Gastroesophageal sphincter (tissue), 4 donors: ENCODE measurements around the gene SOCS3. TPM values are rescaled to one million over a fixed set of nuclear protein-coding genes. Genes with fewer than 3 reads are reported as not detected.

Experiments used
- ATAC-seq: fragments of 150-250 bp; one replicate; pipeline ENCODE4 v1.9.1; 2016; ENCODE audit warnings: mild to moderate bottlenecking, moderate library complexity
- H3K27ac ChIP-seq, 4 donors: fragments of 200-600 bp; sonication (generic) in 3 of 4; 1 replicate in 3 of 4; 2 replicates in 1 of 4; pipeline ENCODE4 v1.5.1; 2016 to 2019
- H3K27me3 ChIP-seq: fragments of 200-600 bp; sonication (generic); one replicate; pipeline ENCODE4 v1.5.1; 2019
- H3K36me3 ChIP-seq, 2 donors: fragments of 200-600 bp; sonication (generic); one replicate each; pipeline ENCODE4 v1.5.1; 2019; ENCODE audit warnings: control low read depth in 1 of 2
- H3K4me1 ChIP-seq, 3 donors: fragments of 200-600 bp; sonication (generic); 1 replicate in 2 of 3; 2 replicates in 1 of 3; pipeline ENCODE4 v1.5.1; 2016 to 2019; ENCODE audit warnings: control low read depth in 2 of 3
- H3K4me3 ChIP-seq, 2 donors: fragments of 200-600 bp; sonication (generic); one replicate each; pipeline ENCODE4 v1.5.1; 2019; ENCODE audit warnings: mild to moderate bottlenecking in 1 of 2, moderate library complexity in 1 of 2
- H3K9me3 ChIP-seq, 3 donors: fragments of 200-600 bp; sonication (generic); one replicate each; pipeline ENCODE4 v1.5.1; 2017 to 2019; ENCODE audit warnings: control low read depth in 2 of 3
- CTCF ChIP-seq, 4 experiments: fragments of 200-600 bp in 2 of 4; fragments of 450-650 bp in 2 of 4; sonication (generic) in 1 of 4; IDR thresholded peaks; one replicate each; pipeline ENCODE4 v1.5.1; 2017 to 2019; ENCODE audit warnings: antibody characterized with exemption in 4 of 4, mild to moderate bottlenecking in 2 of 4, moderate library complexity in 2 of 4
- EP300 ChIP-seq: sonication (generic); formaldehyde crosslinking; IDR thresholded peaks from one replicate; pipeline ENCODE4 v1.6.1; 2017; ENCODE audit warnings: antibody characterized with exemption, mild to moderate bottlenecking
- POLR2A ChIP-seq, 2 donors: fragments of 450-650 bp; IDR thresholded peaks; one replicate each; pipeline ENCODE4 v1.6.1; 2017; ENCODE audit warnings: antibody characterized with exemption in 2 of 2, mild to moderate bottlenecking in 2 of 2, moderate library complexity in 1 of 2
- POLR2AphosphoS5 ChIP-seq: sonication (generic); formaldehyde crosslinking; IDR thresholded peaks from one replicate; pipeline ENCODE4 v1.6.1; 2017; ENCODE audit warnings: antibody characterized with exemption
- WGBS, 2 donors: methylation state at CpG; one replicate each; pipeline ENCODE4 v1.1.5; 2018; ENCODE audit warnings: low coverage in 1 of 2; 5-methylcytosine and 5-hydroxymethylcytosine counted together
- total RNA-seq, 4 donors: library from RNA; depleted of rRNA; stranded (reverse); fragments of >200 nt; gene quantifications; one replicate each; pipeline ENCODE4 v1.1.0, GENCODE V29; 2016

Gene SOCS3
- total RNA-seq, 4 donors from 2014 or later: 11.5 to 423 (median 38.2) TPM

GRCh38 chr17:78341559-78342448 is 18.1 kb downstream of the SOCS3 start:
- TF ChIP-seq CTCF (IDR thresholded peaks at IDR 0.05) (peak in 3 of 4 experiments; percentile 4 to 36 (median 13)), POLR2A (IDR thresholded peaks at IDR 0.05) (peak; percentile 34 to 67), POLR2AphosphoS5 (peak; percentile 84), EP300 (no peak)
- WGBS, 2 donors: 0% methylated on average over 1 of the region's 95 CpGs; no CpG with 5 or more reads in 1 of the 2 donors
- H3K4me3 ChIP-seq: peak overlapping the region; percentile 23 to 52
- ATAC-seq: peak; percentile 80
- peaks cover 5 to 59% (median 29%) of the 10 kb centered on the region in 3 donors for H3K4me1 ChIP-seq
- H3K36me3 ChIP-seq: no peaks in the 10 kb centered on the region
- no peaks in the 10 kb centered on the region for H3K27me3 ChIP-seq
- peak overlapping the region; percentile 96 to 99 (median 97) for H3K27ac ChIP-seq
- no peaks in the 10 kb centered on the region for H3K9me3 ChIP-seq

- H3K4me3 ChIP-seq: no peak overlapping the region
- H3K27ac ChIP-seq: peak overlapping the region in 3 of 4 donors; percentile 96 to 99 (median 97)
- H3K4me1 ChIP-seq: peaks cover 5 to 45% (median 27%) of the 10 kb centered on the region in 3 donors
- TF ChIP-seq EP300 (no peak), CTCF (IDR thresholded peaks at IDR 0.05) (no peak), POLR2AphosphoS5 (no peak), POLR2A (IDR thresholded peaks at IDR 0.05) (no peak)
- no peaks in the 10 kb centered on the region for H3K36me3 ChIP-seq
- no peaks in the 10 kb centered on the region for H3K9me3 ChIP-seq
- 67 to 83% methylated on average over 3 to 4 of the region's 10 CpGs for WGBS, 2 donors
- H3K27me3 ChIP-seq: no peaks in the 10 kb centered on the region
- ATAC-seq: no peak
These were observed 19.5 kb downstream of the SOCS3 start for GRCh38 chr17:78340183-78340955.

GRCh38 chr17:78338486-78339259 is 21.2 kb downstream of the SOCS3 start:
- no peak overlapping the region for H3K4me3 ChIP-seq
- peaks cover 5 to 28% (median 22%) of the 10 kb centered on the region in 3 donors for H3K4me1 ChIP-seq
- TF ChIP-seq POLR2AphosphoS5: no peak
- no peak for TF ChIP-seq CTCF (IDR thresholded peaks at IDR 0.05)
- no peak for TF ChIP-seq POLR2A (IDR thresholded peaks at IDR 0.05)
- TF ChIP-seq EP300: no peak
- no peak for ATAC-seq
- no peaks in the 10 kb centered on the region for H3K9me3 ChIP-seq
- peak overlapping the region in 1 of 4 donors; percentile 24 for H3K27ac ChIP-seq
- WGBS, 2 donors: 67 to 76% methylated on average over 5 to 11 of the region's 11 CpGs
- no peaks in the 10 kb centered on the region for H3K36me3 ChIP-seq
- H3K27me3 ChIP-seq: no peaks in the 10 kb centered on the region

DNA sequence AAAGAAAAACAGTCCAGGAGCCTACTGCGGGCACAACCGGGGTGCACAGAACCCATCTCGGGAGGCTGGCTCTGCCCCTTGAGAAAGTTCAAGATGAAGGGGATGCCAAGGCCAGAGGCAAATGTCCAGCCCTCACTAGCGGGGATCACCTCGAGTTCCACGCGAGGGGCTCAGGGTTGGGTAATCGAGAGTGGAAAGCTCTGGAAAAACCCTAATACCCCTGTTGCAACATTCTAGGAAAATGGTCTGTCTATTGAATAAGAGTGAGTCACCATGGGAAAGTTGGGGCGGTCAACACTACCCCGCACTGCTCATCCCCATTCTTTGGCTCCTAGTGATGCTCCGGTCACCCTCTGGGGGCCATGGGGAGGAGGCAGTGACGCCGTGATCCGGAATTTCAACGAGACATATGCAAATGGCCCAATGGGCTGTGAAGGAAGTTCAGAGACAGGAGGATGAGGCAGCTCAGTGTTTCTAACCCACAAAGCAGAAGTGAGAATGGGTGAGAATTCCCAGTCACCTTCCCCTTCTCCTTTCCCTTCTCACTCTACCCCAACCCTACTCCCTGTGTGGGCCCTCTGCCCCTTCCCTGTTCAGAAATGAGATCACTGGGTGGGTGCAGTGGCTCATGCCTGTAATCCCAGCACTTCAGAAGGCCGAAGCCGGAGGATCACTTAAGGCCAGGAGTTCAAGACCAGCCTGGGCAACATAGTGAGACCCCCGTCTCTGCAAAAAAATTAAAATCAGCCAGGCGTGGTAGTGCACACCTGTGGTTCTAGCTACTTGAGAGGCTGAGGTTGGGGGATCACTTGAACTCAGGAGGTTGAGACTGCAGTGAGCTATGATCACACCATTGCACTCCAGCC is 22.4 kb downstream of the SOCS3 start:
- H3K9me3 ChIP-seq: no peaks in the 10 kb centered on the region
- WGBS, 2 donors: 91 to 96% methylated on average over 9 to 10 of the region's 19 CpGs
- H3K4me1 ChIP-seq: peaks cover 0 to 16% (median 10%) of the 10 kb centered on the region in 3 donors
- no peaks in the 10 kb centered on the region for H3K36me3 ChIP-seq
- no peak for TF ChIP-seq EP300
- TF ChIP-seq POLR2AphosphoS5: no peak
- TF ChIP-seq CTCF (IDR thresholded peaks at IDR 0.05): no peak
- no peak for TF ChIP-seq POLR2A (IDR thresholded peaks at IDR 0.05)
- no peaks in the 10 kb centered on the region for H3K27me3 ChIP-seq
- no peak overlapping the region for H3K27ac ChIP-seq
- H3K4me3 ChIP-seq: no peak overlapping the region
- ATAC-seq: no peak
